GM18526 (cell line): ENCODE data around the gene DNAJC25.

Experiments used
- POLR2A ChIP-seq: IDR thresholded peaks from 3 replicates; pipeline ENCODE4 v1.6.1; 2011; ENCODE audit not compliant: insufficient read length; ENCODE audit errors: extremely low read depth

The DNAJC25 gene

DNA sequence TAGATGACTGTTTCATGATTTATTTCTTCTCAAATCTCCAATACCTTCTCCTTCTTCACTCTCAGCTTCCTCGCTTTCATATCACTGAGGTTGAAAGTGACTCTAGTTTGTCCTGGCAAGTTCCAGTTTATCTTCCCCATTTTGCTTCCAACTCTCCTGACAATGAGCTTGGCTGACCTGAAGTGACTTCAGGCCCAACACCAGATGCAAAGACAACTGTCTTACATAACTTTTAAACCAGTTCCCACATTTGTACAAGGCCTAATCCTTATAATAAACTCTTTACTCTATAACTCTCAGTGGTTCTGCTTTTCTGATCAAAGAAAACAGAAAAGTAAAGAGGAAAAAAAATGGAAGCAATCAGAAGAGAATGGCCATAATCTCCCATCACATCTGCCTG is 52.3 kb downstream of the DNAJC25 start:
- no peak for TF ChIP-seq POLR2A

DNA sequence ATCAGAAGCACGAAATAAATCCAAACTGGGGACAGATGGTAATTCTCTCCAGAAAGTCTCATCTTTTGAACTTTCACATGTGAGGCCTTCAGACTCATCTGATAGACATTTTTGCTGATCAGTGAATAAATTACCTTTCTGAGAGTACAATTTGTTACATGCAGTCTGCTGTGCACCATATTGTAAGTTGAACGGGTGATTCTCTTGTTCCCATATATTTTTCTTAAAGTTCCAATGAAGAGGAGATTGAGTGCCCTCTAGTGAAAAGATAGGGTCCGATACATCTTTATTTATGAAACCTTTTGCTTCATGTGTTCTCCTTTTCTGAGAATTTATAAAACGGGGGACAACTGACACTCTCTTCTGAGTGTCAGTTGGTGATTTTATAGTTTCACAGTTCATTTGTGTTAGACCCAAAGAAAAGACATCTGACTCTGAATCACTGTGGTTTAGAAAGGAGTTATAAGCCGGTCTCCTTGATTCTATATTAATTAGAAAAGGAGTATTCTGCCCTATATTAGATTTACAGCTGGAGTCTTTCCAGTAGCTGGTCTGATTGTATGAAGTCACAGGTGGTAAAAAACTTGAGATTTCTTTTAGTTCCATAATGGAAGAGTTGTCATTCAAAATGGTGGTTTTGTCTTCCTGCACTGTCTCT is 60.7 kb downstream of the DNAJC25 start:
- no peak for TF ChIP-seq POLR2A

DNA sequence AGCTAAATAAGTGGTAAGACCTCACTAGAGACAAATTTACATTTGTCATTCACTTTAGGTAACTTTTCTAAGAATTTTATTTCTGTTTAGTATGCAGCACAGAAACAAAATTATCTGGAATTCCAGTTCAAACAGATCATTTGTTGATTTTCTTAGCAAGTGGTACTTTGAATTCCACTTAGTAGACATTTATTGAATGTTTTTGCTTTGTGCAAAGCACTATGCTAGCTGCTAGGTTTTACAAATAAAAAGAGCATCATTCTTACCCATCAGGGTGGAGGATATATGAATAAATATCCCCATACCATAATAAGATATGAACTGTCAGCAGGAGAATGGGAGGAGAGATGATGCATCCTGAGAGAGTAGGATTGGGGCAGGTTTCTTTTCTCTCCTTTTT is 65.7 kb downstream of the DNAJC25 start:
- no peak for TF ChIP-seq POLR2A

DNA sequence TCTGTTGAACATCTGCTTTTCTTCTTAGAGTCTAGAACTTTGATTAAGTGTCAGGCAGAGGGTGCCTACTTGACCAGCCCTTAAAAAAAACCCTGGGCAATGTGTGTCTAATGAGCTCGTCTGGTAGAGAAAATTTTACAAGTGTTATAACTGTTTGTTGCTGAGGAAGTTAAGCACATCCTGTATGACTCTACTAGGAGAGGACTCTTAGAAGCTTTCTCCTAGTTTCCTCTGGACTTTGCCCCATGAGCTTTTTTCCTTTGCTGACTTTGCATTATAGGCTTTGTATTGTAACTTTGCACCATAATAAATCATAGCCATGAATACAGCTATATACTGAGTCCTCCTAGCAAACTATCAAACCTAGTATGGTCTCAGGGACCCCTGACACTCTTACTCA is 69.6 kb downstream of the DNAJC25 start:
- no peak for TF ChIP-seq POLR2A
